Activated naive CD4-positive, alpha-beta T cell treated with anti-CD3 and anti-CD28 coated beads, Interleukin-2, amount 50 U/mL, for 72 hours (primary cell): ENCODE results near the gene ADSS1. TPM values are rescaled to one million over a fixed set of nuclear protein-coding genes. Genes with fewer than 3 reads are reported as not detected.
A peak's percentile ranks its signal among the peaks of the same experiment; 100 is the strongest.

Experiments used
- ATAC-seq, 2 donors: fragments of 150-1000 bp; cut with Tn5 transposase; 2 replicates each; pipeline ENCODE4 v1.10.0; 2021; ENCODE audit warnings: mild to moderate bottlenecking in 2 of 2, moderate library complexity in 2 of 2
- DNase-seq, 2 donors: peaks; one replicate each; pipeline ENCODE4 v3.0.0; 2021 to 2022; ENCODE audit warnings: low spot score in 2 of 2
- H3K27ac Mint-ChIP-seq, 2 donors: one replicate each; pipeline ENCODE4 v1.8.0; 2022; ENCODE audit warnings: mild to moderate bottlenecking in 2 of 2, mixed read lengths in 2 of 2
- H3K36me3 Mint-ChIP-seq, 2 donors: one replicate each; pipeline ENCODE4 v1.8.0; 2022; ENCODE audit warnings: mixed read lengths in 2 of 2
- H3K9me3 Mint-ChIP-seq, 2 donors: one replicate each; pipeline ENCODE4 v1.8.0; 2022; ENCODE audit warnings: mixed read lengths in 2 of 2
- total RNA-seq, 2 donors: library from RNA; stranded (reverse); gene quantifications; one replicate each; pipeline ENCODE4 v1.2.3, GENCODE V29; 2022

Gene ADSS1
- 1 to 10 TPM; 2.7 to 7.3 TPM for total RNA-seq

GRCh38 chr14:104723651-104724406 is at the start of gene ADSS1:
TSS of gene ADSS1 (plus strand) at chr14:104724229. CDS start at chr14:104724271, 42 bp downstream.
- peak; percentile 79 to 86 for ATAC-seq
- Mint-ChIP-seq H3K27ac (no peak within 1 kb of the TSS), H3K9me3 (no peaks in the 10 kb centered on the region), H3K36me3 (no peaks in the 10 kb centered on the region)
- peak; percentile 73 to 77 for DNase-seq

- Mint-ChIP-seq H3K36me3 (no peaks in the 10 kb centered on the region), H3K27ac (no peak overlapping the region), H3K9me3 (no peaks in the 10 kb centered on the region)
- ATAC-seq (no peak), DNase-seq (no peak)
Observed at GRCh38 chr14:104675447-104675846, 48.6 kb upstream of the ADSS1 start.

GRCh38 chr14:104676130-104676693 is 47.8 kb upstream of the ADSS1 start:
- ATAC-seq (no peak), DNase-seq (no peak)
- Mint-ChIP-seq H3K9me3 (no peaks in the 10 kb centered on the region), H3K36me3 (no peaks in the 10 kb centered on the region), H3K27ac (no peak overlapping the region)

DNA sequence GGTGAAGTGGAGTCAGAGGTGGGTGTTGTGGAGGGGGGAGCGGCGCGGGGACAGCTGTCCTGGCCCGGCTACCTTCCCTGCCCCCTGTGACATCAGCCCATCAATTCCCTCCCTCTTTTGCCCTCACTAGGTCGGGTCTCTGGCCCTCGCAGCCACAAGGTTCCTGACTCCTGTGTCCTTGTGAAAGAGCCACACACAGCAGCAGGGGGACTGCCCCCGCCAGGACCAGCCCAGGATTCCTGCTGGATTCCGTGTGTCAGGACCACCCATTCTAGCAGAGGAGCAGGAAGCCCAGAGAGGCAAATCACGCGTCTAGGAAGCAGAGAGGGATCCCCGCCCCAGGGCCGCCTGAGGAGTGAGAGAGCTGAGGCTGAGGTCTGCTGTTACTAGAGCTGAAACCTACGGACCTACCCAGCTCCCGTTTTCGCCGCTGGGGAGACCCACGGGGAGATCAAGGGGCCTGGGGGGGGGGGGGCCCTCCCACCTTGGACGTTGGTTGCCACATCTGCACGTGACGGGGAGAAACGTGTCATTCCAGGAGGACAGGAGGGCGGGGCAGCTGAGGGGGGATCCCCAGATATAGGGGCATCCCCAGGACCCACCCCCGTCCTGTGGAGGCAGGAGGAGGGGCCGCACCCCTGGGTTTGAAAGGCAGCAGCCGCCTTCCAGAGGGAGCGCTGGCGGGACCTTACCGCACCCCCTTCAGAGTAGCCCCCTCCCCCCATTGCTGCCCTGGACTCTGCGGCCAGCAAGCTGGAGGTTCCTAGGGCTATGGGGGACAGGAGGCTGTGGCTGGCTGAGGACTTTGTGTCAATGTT is 47.1 kb upstream of the ADSS1 start:
- H3K27ac Mint-ChIP-seq: no peak overlapping the region
- DNase-seq (peak in 1 of 2 donors; percentile 80), ATAC-seq (peak; percentile 34 to 63)
- H3K36me3 Mint-ChIP-seq: no peaks in the 10 kb centered on the region
- no peaks in the 10 kb centered on the region for H3K9me3 Mint-ChIP-seq

- ATAC-seq: peak; percentile 86 to 87
- Mint-ChIP-seq H3K36me3 (no peaks in the 10 kb centered on the region), H3K9me3 (no peaks in the 10 kb centered on the region), H3K27ac (peak overlapping the region; percentile 79 to 94)
- peak; percentile 71 to 82 for DNase-seq
Observed at GRCh38 chr14:104677512-104678332, 46.3 kb upstream of the ADSS1 start.

DNA sequence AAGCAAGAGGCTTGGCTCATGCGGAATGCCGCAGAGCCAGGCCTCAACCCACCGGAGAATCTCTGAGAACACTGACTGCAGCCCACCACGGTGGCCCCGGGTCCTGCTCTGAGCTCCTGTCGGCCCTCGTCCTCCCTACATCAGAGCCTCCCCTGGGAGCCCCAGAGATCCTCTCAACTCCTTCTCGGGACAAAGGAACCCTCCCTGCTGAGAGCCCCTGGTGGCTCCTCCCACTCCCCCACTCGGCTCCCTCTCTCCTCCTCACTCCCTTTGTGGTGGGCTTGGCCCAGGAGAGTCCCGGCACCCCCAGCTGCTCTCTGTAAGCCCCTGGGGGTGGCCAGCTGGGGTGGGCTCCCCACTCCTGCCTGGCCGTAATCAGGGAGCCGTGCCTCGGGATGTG is 45.7 kb upstream of the ADSS1 start:
- Mint-ChIP-seq H3K36me3 (no peaks in the 10 kb centered on the region), H3K9me3 (no peaks in the 10 kb centered on the region), H3K27ac (peak overlapping the region; percentile 79 to 94)
- no peak for ATAC-seq
- DNase-seq: no peak

DNA sequence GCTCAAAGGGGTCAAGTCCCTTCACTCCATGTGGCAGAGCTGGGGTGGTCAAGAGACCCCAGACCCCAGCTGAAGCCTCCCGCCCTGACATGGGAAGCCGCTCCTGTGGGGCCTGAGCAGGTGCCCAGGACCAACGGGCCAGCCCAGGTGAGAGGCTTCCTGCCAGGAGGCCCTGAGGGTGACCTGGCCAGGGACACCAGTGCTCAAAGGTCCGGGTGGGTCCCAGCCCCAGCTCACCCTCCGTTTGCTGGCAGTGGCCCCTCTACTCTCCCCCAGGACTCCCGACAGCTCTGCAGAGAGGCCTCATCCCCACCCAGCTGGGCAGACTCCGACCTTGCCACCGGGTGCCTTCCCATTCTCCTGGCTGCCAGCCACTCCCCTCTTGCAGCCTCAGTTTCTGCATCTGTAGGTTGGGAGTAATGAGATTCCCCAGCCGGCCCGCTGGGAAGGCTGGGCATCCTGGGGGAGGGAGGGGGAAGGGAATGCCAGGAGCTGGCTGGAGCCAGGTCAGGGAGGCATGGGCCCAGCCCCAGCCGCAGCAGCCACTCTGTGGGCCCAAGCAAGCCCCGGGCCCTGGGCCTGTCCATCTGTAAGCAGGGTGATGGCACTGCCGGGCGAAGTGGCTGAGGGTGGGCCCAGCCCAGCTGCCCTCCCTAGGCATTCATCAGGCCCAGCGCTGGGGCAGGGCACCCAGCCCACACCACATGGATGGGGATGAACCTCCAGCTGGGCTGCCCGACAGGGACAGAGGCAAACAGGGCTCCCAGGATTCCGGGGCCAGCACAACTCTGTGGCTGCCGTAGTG is 44.9 kb upstream of the ADSS1 start:
- Mint-ChIP-seq H3K36me3 (no peaks in the 10 kb centered on the region), H3K9me3 (no peaks in the 10 kb centered on the region), H3K27ac (no peak overlapping the region)
- no peak for ATAC-seq
- no peak for DNase-seq

DNA sequence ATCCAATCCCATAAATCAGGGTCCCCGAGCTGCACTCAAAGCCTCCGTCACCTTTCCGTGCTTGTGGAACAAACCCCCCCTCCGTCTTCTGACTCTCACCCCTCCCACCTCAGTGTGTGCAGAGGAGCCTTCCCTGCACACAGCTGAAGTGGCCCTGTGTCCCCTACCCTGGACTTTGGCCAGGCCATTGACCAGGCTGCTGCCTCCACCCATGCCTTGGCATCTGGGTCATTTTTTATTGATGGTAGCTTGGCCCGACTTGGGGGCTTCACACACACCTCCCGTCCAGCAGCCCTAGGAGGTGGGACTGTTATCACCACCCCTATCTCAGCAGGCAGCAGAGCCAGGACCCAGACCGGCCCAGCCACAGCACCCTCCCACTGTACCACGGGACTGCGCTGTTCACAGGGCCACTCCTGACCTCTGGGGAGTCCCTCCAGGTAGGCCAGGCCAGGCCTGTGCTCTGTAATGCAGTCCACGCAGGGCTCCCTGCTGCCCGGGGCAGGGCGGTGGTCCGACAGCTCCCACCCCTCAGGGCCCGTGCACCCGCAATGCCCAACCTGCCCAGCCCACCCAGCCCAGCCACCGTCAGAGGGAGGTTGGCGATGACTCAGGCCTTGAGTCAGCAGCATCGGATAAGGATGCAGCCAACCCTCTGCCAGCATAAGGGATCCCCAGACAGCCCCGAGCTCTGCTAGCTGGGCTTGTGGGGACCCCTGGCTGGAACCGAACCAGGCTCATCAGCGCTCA is 43.8 kb upstream of the ADSS1 start:
- no peaks in the 10 kb centered on the region for H3K9me3 Mint-ChIP-seq
- no peaks in the 10 kb centered on the region for H3K36me3 Mint-ChIP-seq
- ATAC-seq (no peak), DNase-seq (no peak)
- no peak overlapping the region for H3K27ac Mint-ChIP-seq

- no peak for ATAC-seq
Observed at GRCh38 chr14:104680806-104681688, 43.0 kb upstream of the ADSS1 start.

GRCh38 chr14:104681689-104682074 is 42.3 kb upstream of the ADSS1 start:
- no peak for ATAC-seq
- Mint-ChIP-seq H3K27ac (no peak overlapping the region), H3K9me3 (no peaks in the 10 kb centered on the region), H3K36me3 (no peaks in the 10 kb centered on the region)
- DNase-seq: no peak

More at GRCh38 chr14:104680806-104681688, 43.0 kb upstream of the ADSS1 start:
- H3K9me3 Mint-ChIP-seq: no peaks in the 10 kb centered on the region
- H3K27ac Mint-ChIP-seq: no peak overlapping the region
- H3K36me3 Mint-ChIP-seq: no peaks in the 10 kb centered on the region
- no peak for DNase-seq

DNA sequence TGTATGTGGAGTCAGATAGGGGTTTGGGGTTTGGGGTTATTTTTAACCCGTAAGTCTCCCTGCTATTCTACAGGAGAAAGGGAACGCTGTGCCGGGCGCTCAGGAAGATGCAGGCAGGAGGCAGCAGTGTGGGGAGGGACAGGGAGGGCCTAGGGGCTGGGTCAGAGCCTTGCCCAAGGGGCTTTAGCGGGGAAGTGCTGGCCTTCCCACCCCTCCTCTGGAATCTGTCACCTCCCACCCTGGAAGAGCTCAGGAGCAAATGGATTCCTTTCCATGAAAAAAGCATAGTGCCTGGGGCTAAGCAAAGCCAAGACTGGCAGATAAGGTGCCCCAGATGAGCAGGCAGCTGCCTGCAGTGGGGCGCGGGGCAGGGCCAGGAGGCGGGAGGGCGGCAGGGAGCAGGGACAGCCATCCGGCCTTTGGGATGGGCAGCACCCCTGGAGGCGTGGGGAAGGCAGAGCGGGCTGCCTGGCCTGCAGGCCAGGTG is 41.9 kb upstream of the ADSS1 start:
- no peaks in the 10 kb centered on the region for H3K9me3 Mint-ChIP-seq
- DNase-seq: no peak
- no peaks in the 10 kb centered on the region for H3K36me3 Mint-ChIP-seq
- H3K27ac Mint-ChIP-seq: no peak overlapping the region
- ATAC-seq: no peak

DNA sequence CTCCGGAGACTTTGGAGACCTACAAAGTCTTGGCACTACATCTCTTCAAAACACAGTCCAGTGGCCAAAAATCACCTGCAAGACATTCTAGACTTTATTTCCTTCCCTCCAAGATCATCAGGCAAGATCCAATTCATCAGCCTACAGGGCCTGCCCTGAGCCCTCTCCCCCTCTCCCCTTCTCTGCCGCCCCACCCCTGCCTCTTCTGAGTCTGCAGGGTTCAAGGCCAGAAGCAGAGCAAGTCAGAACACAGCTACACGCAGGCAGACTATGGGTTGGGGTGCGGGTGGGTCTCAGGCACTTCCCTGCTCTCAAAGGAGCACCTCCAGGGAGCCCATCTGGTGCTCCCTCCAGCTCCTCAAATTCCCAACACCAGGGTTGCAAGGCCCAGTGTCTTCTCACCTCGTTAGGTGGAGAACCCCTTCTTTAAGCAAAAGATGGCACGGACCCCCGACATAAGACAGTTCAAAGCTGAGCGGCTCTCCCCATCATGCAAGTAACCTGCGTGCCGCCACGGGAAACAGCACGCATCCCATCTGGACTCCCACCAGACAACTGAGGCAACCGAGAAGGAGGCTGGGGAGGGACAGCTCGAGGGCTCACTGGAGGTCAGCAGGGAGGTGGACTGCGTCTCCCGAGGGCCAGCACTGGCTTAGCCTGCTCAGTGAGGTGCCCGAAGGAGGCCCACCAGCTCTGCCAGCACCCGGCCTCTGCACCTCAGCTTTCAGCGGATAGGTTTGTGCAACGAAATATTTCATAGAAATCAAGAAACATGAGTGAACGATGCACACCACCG is 40.2 kb upstream of the ADSS1 start:
- H3K27ac Mint-ChIP-seq: no peak overlapping the region
- ATAC-seq (no peak), DNase-seq (no peak)
- no peaks in the 10 kb centered on the region for H3K36me3 Mint-ChIP-seq
- no peaks in the 10 kb centered on the region for H3K9me3 Mint-ChIP-seq

GRCh38 chr14:104684449-104684821 is 39.6 kb upstream of the ADSS1 start:
- no peaks in the 10 kb centered on the region for H3K9me3 Mint-ChIP-seq
- H3K36me3 Mint-ChIP-seq: no peaks in the 10 kb centered on the region
- no peak for ATAC-seq
- no peak for DNase-seq
- H3K27ac Mint-ChIP-seq: no peak overlapping the region
